A549 (cell line): ENCODE results near the gene ATP2A3. TPM values are rescaled to one million over a fixed set of nuclear protein-coding genes. Genes with fewer than 3 reads are reported as not detected.
A peak's percentile ranks its signal among the peaks of the same experiment; 100 is the strongest.

Experiments used
- ATAC-seq, 2 experiments: fragments of 200-7000 bp in 1 of 2; fragments of >200 bp in 1 of 2; cut with Nextera tagmentation in 1 of 2; cut with Tn5 transposase in 1 of 2; 3 replicates each; pipeline versions ENCODE4 v1.8.0 to v1.9.1; 2018 to 2020; ENCODE audit warnings: mild to moderate bottlenecking in 1 of 2, moderate library complexity in 1 of 2
- CTCF ChIA-PET: fragments of 300-600 bp; sonication (Branson Sonifier 250); formaldehyde crosslinking; extraction: SDS; loops from one replicate; lab custom pipeline; 2021; ENCODE audit warnings: antibody characterized with exemption, inconsistent platforms; lab: Yijun Ruan, JAX
- POLR2A ChIA-PET: fragments of 350-600 bp; formaldehyde crosslinking; extraction: SDS; loops from one replicate; lab custom pipeline; 2021; ENCODE audit warnings: antibody characterized with exemption, inconsistent platforms; lab: Yijun Ruan, JAX
- DNase-seq, 2 experiments: peaks; one replicate each; pipeline versions ENCODE4 v3.0.0 to v3.0.0-alpha.2; 2011 to 2016; ENCODE audit warnings: low read depth in 1 of 2, low spot score in 1 of 2
- FAIRE-seq: peaks from 2 replicates; lab custom pipeline; 2011; peaks lifted over from hg19 to GRCh38; lab: Jason Lieb, UNC
- H3K27ac ChIP-seq, 2 experiments: fragments of >200 bp; sonication (Bioruptor Twin); formaldehyde crosslinking; 3 replicates each; pipeline ENCODE4 v1.5.1; 2016 to 2017
- H3K4me1 ChIP-seq: fragments of >200 bp; sonication (Bioruptor Twin); formaldehyde crosslinking; 3 replicates; pipeline ENCODE4 v1.6.1; 2016
- H3K4me2 ChIP-seq: fragments of >200 bp; sonication (Bioruptor Twin); formaldehyde crosslinking; 3 replicates; pipeline ENCODE4 v1.6.1; 2016
- H3K4me3 ChIP-seq: fragments of >200 bp; sonication (Bioruptor Twin); formaldehyde crosslinking; 3 replicates; pipeline ENCODE4 v1.5.1; 2016
- H3K9me3 ChIP-seq: fragments of >200 bp; sonication (Bioruptor Twin); formaldehyde crosslinking; 3 replicates; pipeline ENCODE4 v1.6.1; 2016
- CBX2 ChIP-seq: fragments of 200-600 bp; sonication (generic); IDR thresholded peaks from 2 replicates; pipeline ENCODE4 v1.6.1; 2016; ENCODE audit warnings: low read depth, mild to moderate bottlenecking, borderline replicate concordance
- CBX8 ChIP-seq: fragments of 200-600 bp; sonication (generic); IDR thresholded peaks from 2 replicates; pipeline ENCODE4 v1.6.1; 2016
- CEBPB ChIP-seq, 2 experiments: fragments of >200 bp in 1 of 2; sonication (Bioruptor Twin) in 1 of 2; formaldehyde crosslinking in 1 of 2; IDR thresholded peaks; 2 replicates each; pipeline ENCODE4 v1.6.1; 2012 to 2016
- ESRRA ChIP-seq: fragments of 150-350 bp; IDR thresholded peaks from 2 replicates; pipeline ENCODE4 v1.6.1; 2014; ENCODE audit warnings: mild to moderate bottlenecking, low read length, borderline replicate concordance
- FOSL2 ChIP-seq, 2 experiments: fragments of 450-650 bp in 1 of 2; fragments of >200 bp in 1 of 2; sonication (Bioruptor Twin) in 1 of 2; formaldehyde crosslinking; IDR thresholded peaks; 2 replicates each; pipeline versions ENCODE4 v1.5.0 to v1.6.1; 2016 to 2020; ENCODE audit warnings: mild to moderate bottlenecking in 1 of 2, moderate library complexity in 1 of 2
- FOXS1 ChIP-seq: fragments of 250-450 bp; sonication (Bioruptor Pico); IDR thresholded peaks from 2 replicates; pipeline ENCODE4 v1.5.0; 2020; ENCODE audit warnings: mild to moderate bottlenecking, moderate library complexity
- HOXB13 ChIP-seq: fragments of 250-450 bp; sonication (Bioruptor Pico); IDR thresholded peaks from 2 replicates; pipeline ENCODE4 v1.5.0; 2020; ENCODE audit warnings: low read depth, mild to moderate bottlenecking, moderate library complexity
- JUN ChIP-seq, 2 experiments: fragments of >200 bp; sonication (Bioruptor Twin); formaldehyde crosslinking; IDR thresholded peaks; 2 replicates in 1 of 2; 3 replicates in 1 of 2; pipeline ENCODE4 v1.6.1; 2016 to 2017
- JUNB ChIP-seq: fragments of >200 bp; sonication (Bioruptor Twin); formaldehyde crosslinking; IDR thresholded peaks from 2 replicates; pipeline ENCODE4 v1.6.1; 2016
- KDM5A ChIP-seq: fragments of 200-600 bp; sonication (generic); IDR thresholded peaks from 2 replicates; pipeline ENCODE4 v1.6.1; 2016; ENCODE audit warnings: antibody characterized with exemption, mild to moderate bottlenecking
- MAFK ChIP-seq: fragments of 450-650 bp; IDR thresholded peaks from 2 replicates; pipeline ENCODE4 v1.6.1; 2014; ENCODE audit not compliant: partially characterized antibody
- MYC ChIP-seq: IDR thresholded peaks from 2 replicates; pipeline ENCODE4 v1.6.1; 2012; ENCODE audit warnings: mild to moderate bottlenecking, inconsistent platforms, low read length, improper control_type of control experiment, borderline replicate concordance
- NR3C1 ChIP-seq: fragments of >200 bp; sonication (Bioruptor Twin); formaldehyde crosslinking; IDR thresholded peaks from 3 replicates; pipeline ENCODE4 v1.6.1; 2017
- PBX3 ChIP-seq: IDR thresholded peaks from 2 replicates; pipeline ENCODE4 v1.6.1; 2012
- PHF8 ChIP-seq: fragments of 200-600 bp; sonication (generic); IDR thresholded peaks from 2 replicates; pipeline ENCODE4 v1.6.1; 2016; ENCODE audit warnings: low read depth, mild to moderate bottlenecking, antibody characterized with exemption, moderate library complexity, borderline replicate concordance
- POLR2AphosphoS2 ChIP-seq: conservative IDR thresholded peaks from 2 replicates; pipeline ENCODE4 v1.6.1; 2012; ENCODE audit warnings: low read length, improper control_type of control experiment, inconsistent platforms
- RAD21 ChIP-seq, 2 experiments: fragments of >200 bp in 1 of 2; sonication (Bioruptor Twin) in 1 of 2; formaldehyde crosslinking in 1 of 2; IDR thresholded peaks in 1 of 2; conservative IDR thresholded peaks in 1 of 2; 2 replicates in 1 of 2; 3 replicates in 1 of 2; pipeline ENCODE4 v1.6.1; 2012 to 2018; ENCODE audit warnings: inconsistent platforms in 1 of 2
- RARB ChIP-seq: fragments of 250-450 bp; sonication (Bioruptor Pico); IDR thresholded peaks from 2 replicates; pipeline ENCODE4 v1.8.0; 2021; ENCODE audit warnings: mild to moderate bottlenecking, moderate library complexity
- SREBF2 ChIP-seq: fragments of 450-650 bp; IDR thresholded peaks from 2 replicates; pipeline ENCODE4 v1.6.1; 2014; ENCODE audit warnings: mild to moderate bottlenecking, moderate library complexity
- TP53 ChIP-seq: fragments of 250-450 bp; sonication (Bioruptor Pico); IDR thresholded peaks from 2 replicates; pipeline ENCODE4 v1.5.0; 2021; ENCODE audit warnings: mild to moderate bottlenecking, moderate library complexity
- ZC3H11A ChIP-seq: fragments of 450-650 bp; IDR thresholded peaks from 2 replicates; pipeline ENCODE4 v1.6.1; 2014; ENCODE audit warnings: antibody characterized with exemption, mild to moderate bottlenecking
- ZFP36 ChIP-seq: fragments of 450-650 bp; IDR thresholded peaks from 2 replicates; pipeline ENCODE4 v1.6.1; 2014; ENCODE audit warnings: borderline replicate concordance; ENCODE audit not compliant: partially characterized antibody
- ZNF302 ChIP-seq: fragments of 250-450 bp; sonication (Bioruptor Pico); IDR thresholded peaks from 2 replicates; pipeline ENCODE4 v1.9.0; 2021; ENCODE audit warnings: inconsistent platforms, mild to moderate bottlenecking, moderate library complexity
- WGBS: methylation state at CpG from one replicate; pipeline ENCODE4 v1.1.6; 2017; ENCODE audit errors: missing lambda C conversion rate; 5-methylcytosine and 5-hydroxymethylcytosine counted together
- polyA plus RNA-seq, 4 experiments: library from polyadenylated mRNA; depleted of rRNA in 3 of 4; stranded (reverse); fragments of >200 nt; fragmentation: RNase III in 1 of 4; extraction: RNeasy Plus Mini Kit Qiagen cat#74134 plus additional on column Dnase treatment in 1 of 4; gene quantifications; 2 replicates in 3 of 4; 3 replicates in 1 of 4; pipeline ENCODE4 v1.2.3, GENCODE V29; 2011 to 2017
- TF ChIP-seq, protein P1 (sequence below): fragments of >200 bp; sonication (Bioruptor Twin); formaldehyde crosslinking; IDR thresholded peaks from 2 replicates; pipeline ENCODE4 v1.6.1; 2016
- TF ChIP-seq, protein P2 (sequence below): fragments of 150-350 bp; IDR thresholded peaks from 2 replicates; pipeline ENCODE4 v1.6.1; 2014; ENCODE audit warnings: low read depth, mild to moderate bottlenecking, low read length
- TF ChIP-seq, protein P3 (sequence below): IDR thresholded peaks from 2 replicates; pipeline ENCODE4 v1.6.1; 2012; ENCODE audit warnings: low read depth, borderline replicate concordance

Gene ATP2A3
- polyA plus RNA-seq, 2 of the 4 experiments (the other 2 are of a cell fraction) = 3.1 to 5.5 TPM

DNA sequence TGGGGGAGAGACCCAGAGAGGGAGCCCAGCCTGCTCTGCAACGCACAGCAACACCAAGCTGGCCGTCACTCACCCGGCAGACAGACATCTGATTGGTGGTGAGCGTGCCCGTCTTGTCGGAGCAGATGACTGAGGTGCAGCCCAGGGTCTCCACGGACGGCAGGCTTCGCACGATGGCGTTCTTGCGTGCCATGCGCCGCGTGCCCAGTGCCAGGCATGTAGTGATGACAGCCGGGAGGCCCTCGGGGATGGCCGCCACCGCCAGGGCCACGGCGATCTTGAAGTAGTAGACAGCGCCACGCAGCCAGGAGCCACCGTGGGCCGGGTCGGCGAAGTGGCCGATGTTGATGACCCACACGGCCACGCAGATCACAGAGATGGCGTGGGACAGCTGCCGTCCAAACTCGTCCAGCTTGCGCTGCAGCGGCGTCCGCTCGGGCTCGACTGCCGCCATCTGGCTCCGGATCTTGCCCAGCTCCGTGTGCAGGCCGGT, 16.9 kb downstream of the ATP2A3 start:
- 92% methylated on average over 39 of the region's 43 CpGs for WGBS
- TF ChIP-seq ZNF302 (CRISPR knock-in tag) (no peak), CEBPB (IDR thresholded peaks at IDR 0.05) (no peak), KDM5A (no peak), RARB (CRISPR knock-in tag) (no peak), MYC (no peak), FOXS1 (CRISPR knock-in tag) (no peak), RAD21 (conservative IDR thresholded peaks at IDR 0.05 in 1 of 2, IDR thresholded peaks at IDR 0.05 in 1 of 2) (no peak), NR3C1 (no peak), PBX3 (no peak), MAFK (no peak), POLR2AphosphoS2 (no peak), PHF8 (no peak), SREBF2 (no peak), JUNB (no peak), HOXB13 (CRISPR knock-in tag) (no peak), JUN (IDR thresholded peaks at IDR 0.05) (no peak), ESRRA (no peak), ZFP36 (no peak), CBX8 (no peak)
- TF ChIP-seq, protein P1, sequence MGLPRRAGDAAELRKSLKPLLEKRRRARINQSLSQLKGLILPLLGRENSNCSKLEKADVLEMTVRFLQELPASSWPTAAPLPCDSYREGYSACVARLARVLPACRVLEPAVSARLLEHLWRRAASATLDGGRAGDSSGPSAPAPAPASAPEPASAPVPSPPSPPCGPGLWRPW = no peak
- ChIA-PET CTCF (interaction anchor here (0.9 to 4.1 kb wide), 8 partner anchors 11 to 210 kb away, joined by 3 to 29 read pairs (median 6); partner anchors contain the start of gene P2RX1), POLR2A (no interaction called here)
- Histone ChIP-seq H3K4me3 (no peak overlapping the region), H3K4me1 (no peaks in the 10 kb centered on the region), H3K27ac (no peak overlapping the region), H3K4me2 (no peak overlapping the region), H3K9me3 (no peaks in the 10 kb centered on the region)
- no peak for FAIRE-seq
- DNase-seq = no peak
- no peak for ATAC-seq

- FAIRE-seq = no peak
- no peaks in the 10 kb centered on the region for H3K9me3 ChIP-seq
- ChIA-PET POLR2A (no interaction called here), CTCF (interaction anchor here (0.6 to 4.1 kb wide), 5 partner anchors 12 to 778 kb away, joined by 3 to 29 read pairs (median 8); partner anchors contain the start of gene P2RX1)
- H3K27ac ChIP-seq = no peak overlapping the region
- no peak for DNase-seq
- 66% methylated on average over 4 of the region's 5 CpGs for WGBS
- no peak for TF ChIP-seq KDM5A
- H3K4me2 ChIP-seq = no peak overlapping the region
- no peaks in the 10 kb centered on the region for H3K4me1 ChIP-seq
- ATAC-seq = peak in 1 of 2 experiments; percentile 10; a peak in 1 of 6 replicates
- no peak overlapping the region for H3K4me3 ChIP-seq
These were observed 17.5 kb downstream of the ATP2A3 start for GRCh38 chr17:3946711-3947235.

DNA sequence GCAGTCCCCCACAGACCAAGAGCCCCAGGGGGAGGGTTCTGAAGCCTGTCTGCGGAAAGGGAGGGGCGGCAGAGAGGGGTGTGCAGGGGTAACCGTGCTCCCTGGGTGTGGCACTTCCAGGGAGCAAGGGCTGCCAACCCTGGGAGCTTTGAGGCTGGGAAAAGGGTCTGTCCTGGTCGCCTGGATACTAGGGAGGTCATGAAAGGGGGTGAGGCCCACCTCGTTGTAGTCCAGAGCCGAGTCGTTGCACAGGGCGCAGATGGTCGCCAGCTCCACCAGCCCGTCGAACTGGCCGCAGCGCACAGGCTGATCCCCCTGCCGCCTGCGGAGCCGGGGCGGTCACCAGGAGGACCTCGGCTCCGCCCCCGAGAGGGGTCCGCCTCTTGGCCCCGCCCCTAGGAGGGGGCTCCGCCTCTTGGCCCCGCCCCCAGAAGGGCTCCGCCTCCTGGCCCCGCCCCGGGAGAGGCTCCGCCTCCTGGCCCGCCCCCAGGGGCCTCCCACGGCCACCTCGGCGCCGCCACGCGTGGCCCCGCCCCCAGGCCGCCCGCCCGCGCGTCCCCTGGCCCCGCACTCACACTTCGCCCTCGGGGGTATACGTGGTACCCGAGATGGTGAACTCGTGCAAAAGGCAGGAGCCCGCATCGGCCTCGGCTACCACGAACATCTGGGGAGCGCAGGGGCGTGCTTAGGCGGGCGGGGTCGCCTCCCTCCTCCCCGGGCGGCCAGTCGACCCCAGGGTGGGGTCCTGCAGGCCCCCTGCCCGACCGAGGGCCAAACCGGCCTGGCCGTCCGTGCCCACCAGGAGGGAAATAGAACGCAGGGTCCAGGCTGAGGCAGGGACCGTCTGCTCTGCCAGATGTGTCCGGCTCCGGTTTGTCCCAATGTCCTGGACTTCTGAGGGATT, 19.5 kb downstream of the ATP2A3 start:
- ChIA-PET CTCF (interaction anchor here (1.5 to 2.2 kb wide), 3 partner anchors 10 to 129 kb away, joined by 4 to 8 read pairs (median 8); no protein-coding TSS in a partner anchor), POLR2A (no interaction called here)
- TF ChIP-seq JUN (IDR thresholded peaks at IDR 0.05) (no peak), ZC3H11A (no peak), FOXS1 (CRISPR knock-in tag) (no peak), ZFP36 (no peak), MYC (no peak), CBX2 (no peak), TP53 (CRISPR knock-in tag) (no peak), FOSL2 (IDR thresholded peaks at IDR 0.05) (no peak), FOSL2 (CRISPR knock-in tag; IDR thresholded peaks at IDR 0.05) (no peak)
- TF ChIP-seq, protein P2, sequence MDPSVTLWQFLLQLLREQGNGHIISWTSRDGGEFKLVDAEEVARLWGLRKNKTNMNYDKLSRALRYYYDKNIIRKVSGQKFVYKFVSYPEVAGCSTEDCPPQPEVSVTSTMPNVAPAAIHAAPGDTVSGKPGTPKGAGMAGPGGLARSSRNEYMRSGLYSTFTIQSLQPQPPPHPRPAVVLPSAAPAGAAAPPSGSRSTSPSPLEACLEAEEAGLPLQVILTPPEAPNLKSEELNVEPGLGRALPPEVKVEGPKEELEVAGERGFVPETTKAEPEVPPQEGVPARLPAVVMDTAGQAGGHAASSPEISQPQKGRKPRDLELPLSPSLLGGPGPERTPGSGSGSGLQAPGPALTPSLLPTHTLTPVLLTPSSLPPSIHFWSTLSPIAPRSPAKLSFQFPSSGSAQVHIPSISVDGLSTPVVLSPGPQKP = no peak
- TF ChIP-seq, protein P3, sequence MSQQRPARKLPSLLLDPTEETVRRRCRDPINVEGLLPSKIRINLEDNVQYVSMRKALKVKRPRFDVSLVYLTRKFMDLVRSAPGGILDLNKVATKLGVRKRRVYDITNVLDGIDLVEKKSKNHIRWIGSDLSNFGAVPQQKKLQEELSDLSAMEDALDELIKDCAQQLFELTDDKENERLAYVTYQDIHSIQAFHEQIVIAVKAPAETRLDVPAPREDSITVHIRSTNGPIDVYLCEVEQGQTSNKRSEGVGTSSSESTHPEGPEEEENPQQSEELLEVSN = no peak
- Histone ChIP-seq H3K27ac (no peak overlapping the region), H3K4me3 (no peak overlapping the region), H3K4me2 (no peak overlapping the region), H3K9me3 (no peaks in the 10 kb centered on the region), H3K4me1 (no peaks in the 10 kb centered on the region)
- peak; percentile 22 to 75; a peak in 4 of 6 replicates for ATAC-seq
- peak in 1 of 2 experiments; percentile 36 for DNase-seq
- 86% methylated on average over 32 of the region's 68 CpGs for WGBS
- FAIRE-seq = no peak
